Fibroblast of lung (primary cell): ENCODE results near the gene DNASE2B. TPM values are rescaled to one million over a fixed set of nuclear protein-coding genes. Genes with fewer than 3 reads are reported as not detected.

Experiments used
- DNase-seq, 2 donors: peaks; one replicate each; pipeline versions ENCODE4 v3.0.0 to v3.0.0-alpha.2; 2010; ENCODE audit warnings: low read depth in 2 of 2
- H2AFZ ChIP-seq: 2 replicates; pipeline ENCODE4 v1.5.1; 2012; ENCODE audit warnings: low read length, control low read depth, inconsistent platforms
- H3K27ac ChIP-seq: 2 replicates; pipeline ENCODE4 v1.5.1; 2011; ENCODE audit warnings: low read length, control low read depth; ENCODE audit not compliant: insufficient read depth
- H3K27me3 ChIP-seq: 2 replicates; pipeline ENCODE4 v1.5.1; 2011; ENCODE audit warnings: mild to moderate bottlenecking, low read length; ENCODE audit not compliant: control insufficient read depth, insufficient read depth
- H3K36me3 ChIP-seq: 2 replicates; pipeline ENCODE4 v1.5.1; 2011; ENCODE audit warnings: low read length; ENCODE audit not compliant: control insufficient read depth, insufficient read depth
- H3K4me1 ChIP-seq: 2 replicates; pipeline ENCODE4 v1.5.1; 2011; ENCODE audit warnings: low read length; ENCODE audit not compliant: control insufficient read depth, insufficient read depth; ENCODE audit errors: extremely low read depth
- H3K4me2 ChIP-seq: 2 replicates; pipeline ENCODE4 v1.5.1; 2011; ENCODE audit warnings: low read length, control low read depth; ENCODE audit not compliant: insufficient read depth; ENCODE audit errors: extremely low read depth
- H3K4me3 ChIP-seq, 4 experiments: fragments of 200-600 bp in 1 of 4; sonication (generic) in 1 of 4; replicated peaks in 1 of 4; 2 replicates each; pipeline ENCODE4 v1.5.1; 2011 to 2016; ENCODE audit warnings: low read length in 4 of 4, low read depth in 3 of 4, mild to moderate bottlenecking in 3 of 4, control low read depth in 2 of 4, inconsistent platforms in 1 of 4, mixed read lengths in 1 of 4; ENCODE audit not compliant: insufficient read depth in 1 of 4; ENCODE audit errors: control extremely low read depth in 1 of 4
- H3K79me2 ChIP-seq: 2 replicates; pipeline ENCODE4 v1.5.1; 2012; ENCODE audit warnings: mild to moderate bottlenecking, low read length, inconsistent platforms; ENCODE audit not compliant: control insufficient read depth, insufficient read depth
- H3K9ac ChIP-seq: 2 replicates; pipeline ENCODE4 v1.5.1; 2011; ENCODE audit warnings: mild to moderate bottlenecking, low read length, control low read depth; ENCODE audit not compliant: insufficient read depth
- H3K9me3 ChIP-seq: 2 replicates; pipeline ENCODE4 v1.5.1; 2012; ENCODE audit warnings: low read depth, low read length; ENCODE audit not compliant: control insufficient read depth, insufficient read depth
- H4K20me1 ChIP-seq: 2 replicates; pipeline ENCODE4 v1.5.1; 2011; ENCODE audit warnings: low read length; ENCODE audit not compliant: control insufficient read depth, insufficient read depth; ENCODE audit errors: extremely low read depth
- CTCF ChIP-seq, 2 donors: IDR thresholded peaks in 1 of 2; conservative IDR thresholded peaks in 1 of 2; 1 replicate in 1 of 2; 2 replicates in 1 of 2; pipeline ENCODE4 v1.5.1; 2011 to 2012; ENCODE audit warnings: low read length in 2 of 2, control low read depth in 1 of 2, inconsistent platforms in 1 of 2, low read depth in 1 of 2, mild to moderate bottlenecking in 1 of 2
- EZH2 ChIP-seq: IDR thresholded peaks from 2 replicates; pipeline ENCODE4 v1.5.1; 2012; ENCODE audit warnings: low read length, control low read depth, mild to moderate bottlenecking; ENCODE audit errors: missing control alignments
- polyA plus RNA-seq, 2 donors: library from polyadenylated mRNA; depleted of rRNA in 1 of 2; stranded (reverse) in 1 of 2; unstranded in 1 of 2; fragments of >200 nt; gene quantifications; 2 replicates each; pipeline ENCODE4 v1.2.1, GENCODE V29; 2011 to 2012; ENCODE audit warnings: missing spikeins in 1 of 2
- total RNA-seq: library from RNA; depleted of rRNA; stranded (reverse); fragments of >200 nt; gene quantifications from 2 replicates; pipeline ENCODE4 v1.2.1, GENCODE V29; 2014

DNASE2B gene
- total and polyA plus RNA-seq, 2 donors (not counting 1 experiment from before 2014, with no cell fraction given): not detected

DNA sequence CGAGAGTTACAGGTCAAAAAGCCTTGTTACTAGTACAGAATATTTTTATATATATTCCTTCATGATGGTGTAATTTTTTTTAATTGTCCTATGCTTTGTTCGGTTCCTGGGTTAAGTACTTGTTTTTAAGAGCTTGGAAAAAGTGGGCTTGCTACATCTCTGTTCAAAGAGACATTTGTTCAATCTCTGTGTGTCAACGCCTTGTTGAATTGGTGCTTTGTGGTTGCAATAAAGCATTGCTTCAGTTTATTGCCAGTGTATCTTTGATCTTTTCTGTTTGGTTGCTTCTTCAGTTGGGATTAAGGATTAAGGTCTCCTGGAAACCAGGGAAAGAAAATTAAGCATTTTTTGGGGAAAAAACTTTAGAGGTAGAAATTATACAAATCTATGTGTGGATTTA is 47.7 kb upstream of the DNASE2B start:
- H3K27me3 ChIP-seq: no peaks in the 10 kb centered on the region
- H2AFZ ChIP-seq: no peak overlapping the region
- H3K36me3 ChIP-seq: no peaks in the 10 kb centered on the region
- no peaks in the 10 kb centered on the region for H4K20me1 ChIP-seq
- no peak for DNase-seq
- H3K9me3 ChIP-seq: no peaks in the 10 kb centered on the region
- no peak overlapping the region for H3K4me2 ChIP-seq
- H3K9ac ChIP-seq: no peak overlapping the region
- H3K79me2 ChIP-seq: no peaks in the 10 kb centered on the region
- no peak overlapping the region for H3K27ac ChIP-seq
- no peak overlapping the region for H3K4me3 ChIP-seq
- peaks cover 8% of the 10 kb centered on the region for H3K4me1 ChIP-seq
- no peak for TF ChIP-seq CTCF (conservative IDR thresholded peaks at IDR 0.05 in 1 of 2, IDR thresholded peaks at IDR 0.05 in 1 of 2; ENCODE audit: low read depth in 1 of 2, low read length in 2 of 2)
- TF ChIP-seq EZH2: no peak

- peak in 1 of 2 donors; percentile 81 for DNase-seq
- Histone ChIP-seq H4K20me1 (no peaks in the 10 kb centered on the region), H3K4me2 (peak overlapping the region; percentile 11), H3K27me3 (no peaks in the 10 kb centered on the region), H3K27ac (no peak overlapping the region), H3K4me3 (no peak overlapping the region), H3K9ac (no peak overlapping the region), H3K4me1 (peaks cover 8% of the 10 kb centered on the region), H3K36me3 (no peaks in the 10 kb centered on the region), H2AFZ (no peak overlapping the region), H3K79me2 (no peaks in the 10 kb centered on the region), H3K9me3 (no peaks in the 10 kb centered on the region)
- TF ChIP-seq EZH2 (no peak), CTCF (conservative IDR thresholded peaks at IDR 0.05 in 1 of 2, IDR thresholded peaks at IDR 0.05 in 1 of 2; ENCODE audit: low read depth in 1 of 2, low read length in 2 of 2) (no peak)
These were observed 45.8 kb upstream of the DNASE2B start for GRCh38 chr1:84352298-84353106.

- Histone ChIP-seq H3K36me3 (no peaks in the 10 kb centered on the region), H3K27me3 (no peaks in the 10 kb centered on the region), H3K4me2 (peak overlapping the region; percentile 2), H4K20me1 (no peaks in the 10 kb centered on the region), H2AFZ (no peak overlapping the region), H3K4me3 (no peak overlapping the region), H3K79me2 (no peaks in the 10 kb centered on the region), H3K4me1 (peaks cover 8% of the 10 kb centered on the region), H3K9me3 (no peaks in the 10 kb centered on the region), H3K27ac (no peak overlapping the region), H3K9ac (no peak overlapping the region)
- TF ChIP-seq EZH2: no peak
- no peak for TF ChIP-seq CTCF (conservative IDR thresholded peaks at IDR 0.05 in 1 of 2, IDR thresholded peaks at IDR 0.05 in 1 of 2; ENCODE audit: low read depth in 1 of 2, low read length in 2 of 2)
- peak; percentile 85 to 93 for DNase-seq
These were observed 44.6 kb upstream of the DNASE2B start for GRCh38 chr1:84353695-84354094.
